GM15510 (cell line): ENCODE results near the gene TTC21A.
A peak's percentile ranks its signal among the peaks of the same experiment; 100 is the strongest.

Source experiments
- POLR2A ChIP-seq: IDR thresholded peaks from 3 replicates; pipeline ENCODE4 v1.6.1; 2011; ENCODE audit warnings: borderline replicate concordance; ENCODE audit not compliant: insufficient read length; ENCODE audit errors: extremely low read depth

Gene TTC21A, protein sequence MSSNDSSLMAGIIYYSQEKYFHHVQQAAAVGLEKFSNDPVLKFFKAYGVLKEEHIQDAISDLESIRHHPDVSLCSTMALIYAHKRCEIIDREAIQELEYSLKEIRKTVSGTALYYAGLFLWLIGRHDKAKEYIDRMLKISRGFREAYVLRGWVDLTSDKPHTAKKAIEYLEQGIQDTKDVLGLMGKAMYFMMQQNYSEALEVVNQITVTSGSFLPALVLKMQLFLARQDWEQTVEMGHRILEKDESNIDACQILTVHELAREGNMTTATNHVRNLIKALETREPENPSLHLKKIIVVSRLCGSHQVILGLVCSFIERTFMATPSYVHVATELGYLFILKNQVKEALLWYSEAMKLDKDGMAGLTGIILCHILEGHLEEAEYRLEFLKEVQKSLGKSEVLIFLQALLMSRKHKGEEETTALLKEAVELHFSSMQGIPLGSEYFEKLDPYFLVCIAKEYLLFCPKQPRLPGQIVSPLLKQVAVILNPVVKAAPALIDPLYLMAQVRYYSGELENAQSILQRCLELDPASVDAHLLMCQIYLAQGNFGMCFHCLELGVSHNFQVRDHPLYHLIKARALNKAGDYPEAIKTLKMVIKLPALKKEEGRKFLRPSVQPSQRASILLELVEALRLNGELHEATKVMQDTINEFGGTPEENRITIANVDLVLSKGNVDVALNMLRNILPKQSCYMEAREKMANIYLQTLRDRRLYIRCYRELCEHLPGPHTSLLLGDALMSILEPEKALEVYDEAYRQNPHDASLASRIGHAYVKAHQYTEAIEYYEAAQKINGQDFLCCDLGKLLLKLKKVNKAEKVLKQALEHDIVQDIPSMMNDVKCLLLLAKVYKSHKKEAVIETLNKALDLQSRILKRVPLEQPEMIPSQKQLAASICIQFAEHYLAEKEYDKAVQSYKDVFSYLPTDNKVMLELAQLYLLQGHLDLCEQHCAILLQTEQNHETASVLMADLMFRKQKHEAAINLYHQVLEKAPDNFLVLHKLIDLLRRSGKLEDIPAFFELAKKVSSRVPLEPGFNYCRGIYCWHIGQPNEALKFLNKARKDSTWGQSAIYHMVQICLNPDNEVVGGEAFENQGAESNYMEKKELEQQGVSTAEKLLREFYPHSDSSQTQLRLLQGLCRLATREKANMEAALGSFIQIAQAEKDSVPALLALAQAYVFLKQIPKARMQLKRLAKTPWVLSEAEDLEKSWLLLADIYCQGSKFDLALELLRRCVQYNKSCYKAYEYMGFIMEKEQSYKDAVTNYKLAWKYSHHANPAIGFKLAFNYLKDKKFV (N-terminal part only)

DNA sequence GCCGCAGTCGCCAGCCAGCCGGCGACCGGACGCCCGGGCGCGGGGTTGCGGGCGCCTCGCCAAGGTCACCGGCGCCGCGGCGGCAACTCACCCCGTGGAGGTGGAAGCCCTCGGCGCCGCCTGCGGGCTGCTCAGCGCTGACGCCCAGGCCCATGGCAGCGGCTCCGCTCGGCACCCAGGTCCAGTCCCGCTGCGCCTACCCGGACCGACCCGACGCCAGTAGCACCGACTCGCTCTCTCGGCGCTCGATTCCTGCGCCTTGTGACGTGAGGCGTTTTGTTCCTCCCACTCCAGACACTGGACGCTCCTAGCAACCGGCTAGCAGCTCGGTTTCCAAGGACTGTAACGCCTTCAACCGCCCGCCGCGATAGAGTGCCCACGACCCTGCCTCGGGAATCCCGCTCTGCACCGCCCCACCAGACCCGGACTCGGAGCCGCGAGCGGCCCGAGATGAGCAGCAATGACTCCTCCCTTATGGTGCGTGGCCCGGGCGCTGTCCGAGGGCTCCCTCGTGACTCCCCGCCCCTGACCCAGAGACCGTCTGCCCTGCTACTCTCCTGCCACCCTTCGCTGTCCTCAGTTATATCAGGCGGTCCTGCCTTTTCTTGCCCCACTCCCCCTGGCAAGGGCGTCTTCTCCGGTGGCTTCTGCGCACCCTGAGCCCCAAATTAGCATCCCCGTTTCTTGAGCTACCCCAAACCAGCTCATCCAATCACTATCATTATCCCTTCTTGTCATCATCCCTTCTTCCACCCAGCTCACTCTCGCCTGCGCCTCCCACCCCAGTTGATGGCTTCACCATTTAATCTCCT lies at the start of gene TTC21A, which contains the start of gene GORASP1:
TTC21A (plus strand) TSS at position 293 of the 812 bp plus-strand sequence; CDS start at position 451, 158 bp downstream.
GORASP1 (minus strand) TSS at position 240 of the 812 bp plus-strand sequence; CDS start at position 154, 86 bp downstream.
- TF ChIP-seq POLR2A, result peak; percentile 62

DNA sequence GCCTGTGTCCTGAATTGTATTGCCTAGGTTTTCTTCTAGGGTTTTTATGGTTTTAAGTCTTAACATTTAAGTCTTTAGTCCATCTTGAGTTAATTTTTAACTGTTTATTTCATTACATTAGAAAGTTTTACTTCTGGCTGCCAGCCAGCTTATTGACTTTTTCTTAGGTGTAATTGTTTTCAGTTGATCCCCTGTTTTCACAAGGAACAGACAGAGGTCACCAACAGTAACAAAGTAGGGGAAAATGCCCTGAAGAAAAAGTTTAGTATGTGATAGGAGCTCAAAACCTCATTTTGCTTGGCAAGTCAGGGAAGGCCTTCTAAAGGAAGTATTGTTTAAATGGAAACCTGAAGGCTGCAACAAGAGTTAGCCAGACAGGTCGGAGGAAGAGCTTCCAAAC lies 45.3 kb upstream of the TTC21A start:
- TF ChIP-seq POLR2A, result no peak

DNA sequence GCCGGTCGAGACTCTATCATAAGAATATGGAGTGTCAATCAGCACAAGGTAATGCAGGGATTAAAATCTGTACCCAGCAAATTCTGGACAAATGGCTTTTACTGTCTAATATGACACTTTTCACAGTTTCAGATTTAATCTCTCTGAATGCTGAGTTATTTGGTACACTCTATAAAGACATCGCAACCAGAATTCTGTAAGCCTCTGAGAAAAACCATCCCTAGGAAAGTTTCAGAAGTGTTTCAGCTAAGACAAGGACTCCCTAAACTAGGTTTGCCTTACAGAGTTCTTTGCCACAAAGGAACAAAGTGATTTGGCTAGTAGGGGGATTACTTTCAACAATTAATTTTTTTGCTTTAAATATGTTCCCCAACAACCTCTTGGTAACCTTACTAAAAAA lies 44.3 kb upstream of the TTC21A start:
- TF ChIP-seq POLR2A, result no peak

DNA sequence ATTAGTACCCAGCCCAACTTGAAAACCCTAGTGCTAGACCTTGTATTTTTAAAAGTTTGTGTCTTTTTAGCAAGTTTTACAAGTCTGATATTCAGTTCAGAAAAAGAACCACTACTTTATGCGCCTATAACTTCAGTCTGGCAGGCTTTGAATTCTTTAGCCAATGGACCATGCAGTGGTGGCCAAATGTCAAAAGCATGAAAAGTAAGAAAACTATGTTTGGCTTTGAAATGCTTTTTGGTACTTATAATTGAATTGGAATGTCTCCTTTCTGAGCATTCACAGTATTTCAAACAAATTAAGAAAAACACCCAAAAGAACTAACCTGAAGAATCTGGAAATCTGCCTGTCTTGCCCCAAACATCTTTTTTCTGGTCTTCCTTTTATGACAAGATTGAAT lies 42.8 kb upstream of the TTC21A start:
- TF ChIP-seq POLR2A, result no peak

DNA sequence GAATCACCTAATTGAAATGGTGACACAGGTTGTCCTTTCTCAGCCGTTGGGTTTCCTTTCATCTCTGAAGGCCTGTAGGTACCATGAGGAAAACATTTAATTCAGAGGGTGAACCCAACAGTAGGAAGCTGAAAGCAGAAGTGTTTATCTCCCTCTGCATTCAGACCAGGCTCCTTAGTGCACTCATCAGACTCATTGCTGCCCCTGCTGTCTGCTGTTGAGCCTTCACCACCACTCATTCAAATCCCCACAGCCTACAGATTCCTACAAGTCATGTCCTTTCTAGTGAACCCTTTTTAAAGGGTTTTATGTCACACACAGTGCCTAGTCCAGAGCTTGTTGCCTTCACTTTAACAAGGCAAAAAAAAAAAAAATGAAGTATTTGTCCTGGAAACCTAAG lies 42.3 kb upstream of the TTC21A start:
- TF ChIP-seq POLR2A, result no peak

DNA sequence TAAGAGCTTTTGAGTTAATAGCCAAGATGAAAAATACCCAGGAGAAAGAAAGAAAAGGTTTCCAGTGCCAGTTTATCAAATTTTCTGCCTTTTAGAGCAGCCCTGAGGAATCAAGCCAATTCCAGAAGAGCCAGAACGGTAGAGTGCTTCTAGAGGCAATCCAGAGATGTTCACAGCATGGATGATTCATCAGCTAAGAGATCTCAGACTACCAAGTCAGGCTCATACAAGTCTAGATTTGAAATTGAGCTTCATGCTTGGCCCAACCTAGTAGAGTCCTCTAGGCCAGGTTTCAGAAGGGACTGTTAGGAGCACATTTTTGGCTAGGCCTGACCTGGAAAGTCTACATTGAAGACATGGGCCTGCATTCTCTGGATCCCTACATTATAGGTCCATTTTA lies 40.2 kb upstream of the TTC21A start:
- no peak for TF ChIP-seq POLR2A

DNA sequence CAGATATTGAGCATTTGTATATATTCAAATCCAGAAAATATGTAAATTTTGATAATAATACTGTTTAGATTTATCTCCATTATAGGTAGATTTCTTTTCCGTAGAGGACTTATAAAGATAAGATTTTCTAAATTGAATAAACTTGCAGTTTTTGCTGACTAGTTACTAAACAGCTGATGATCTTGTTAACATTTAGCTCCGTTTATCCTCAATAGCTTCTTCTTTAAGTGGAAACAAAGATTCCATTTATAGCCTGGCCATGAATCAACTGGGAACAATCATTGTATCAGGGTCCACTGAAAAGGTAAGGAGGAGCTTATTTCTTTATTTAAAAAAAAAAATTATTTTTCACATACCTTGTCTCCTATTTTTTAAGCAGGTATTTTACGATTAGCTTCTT lies 38.9 kb upstream of the TTC21A start:
- no peak for TF ChIP-seq POLR2A

DNA sequence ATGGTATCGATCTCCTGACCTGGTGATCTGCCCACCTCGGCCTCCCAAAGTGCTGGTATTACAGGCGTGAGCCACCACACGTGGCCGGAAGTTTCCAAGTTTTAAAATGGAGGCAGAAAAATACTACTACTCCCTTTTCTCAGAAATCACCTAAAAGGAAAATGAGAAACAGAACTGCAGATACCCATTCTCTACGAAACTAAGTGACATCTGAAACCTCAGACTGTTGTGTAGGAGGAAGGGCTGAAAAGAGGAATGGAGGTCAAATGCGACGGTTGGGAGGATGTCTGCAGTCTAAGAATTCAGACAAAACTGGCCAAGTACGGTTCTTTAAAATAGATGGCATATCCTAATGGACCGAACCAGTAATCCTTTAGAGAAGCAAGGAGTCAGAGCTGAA lies 31.6 kb upstream of the TTC21A start:
- TF ChIP-seq POLR2A, result no peak

DNA sequence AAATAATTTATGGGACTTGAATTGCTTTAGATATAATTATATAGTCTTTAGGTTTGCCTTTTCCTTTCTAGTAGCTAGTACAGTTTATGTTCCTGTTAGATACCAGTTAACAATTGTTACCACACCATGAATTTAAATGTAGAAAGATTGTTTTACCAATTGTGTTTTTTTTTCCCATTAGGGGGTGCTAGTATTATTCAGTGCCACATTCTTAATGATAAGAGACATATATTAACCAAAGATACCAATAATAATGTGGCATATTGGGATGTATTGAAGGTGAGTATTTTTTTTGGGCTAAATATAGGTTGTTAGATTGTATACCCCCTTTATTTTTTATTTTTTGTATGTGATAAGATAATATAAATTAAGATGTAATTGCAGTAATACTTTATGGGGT lies 27.9 kb upstream of the TTC21A start:
- TF ChIP-seq POLR2A, result no peak

DNA sequence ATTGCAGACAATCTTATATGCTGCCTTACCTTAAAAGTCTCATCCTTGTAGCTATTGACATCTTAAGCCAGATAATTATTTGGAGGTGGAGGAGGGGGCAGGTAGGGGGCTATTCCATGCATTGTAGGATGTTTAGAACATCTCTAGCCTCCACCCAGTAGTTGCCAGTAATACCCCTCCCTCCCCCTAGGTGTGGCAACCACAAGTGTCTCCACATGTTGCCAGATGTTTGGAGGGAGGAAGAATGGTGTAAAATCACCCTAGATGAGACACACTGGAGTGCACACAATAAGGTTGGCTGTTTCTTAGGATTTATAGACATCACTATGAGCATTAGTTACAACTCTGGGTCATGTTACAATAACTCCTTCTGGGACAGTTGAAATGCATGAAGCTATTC lies 27.5 kb upstream of the TTC21A start:
- TF ChIP-seq POLR2A, result no peak

DNA sequence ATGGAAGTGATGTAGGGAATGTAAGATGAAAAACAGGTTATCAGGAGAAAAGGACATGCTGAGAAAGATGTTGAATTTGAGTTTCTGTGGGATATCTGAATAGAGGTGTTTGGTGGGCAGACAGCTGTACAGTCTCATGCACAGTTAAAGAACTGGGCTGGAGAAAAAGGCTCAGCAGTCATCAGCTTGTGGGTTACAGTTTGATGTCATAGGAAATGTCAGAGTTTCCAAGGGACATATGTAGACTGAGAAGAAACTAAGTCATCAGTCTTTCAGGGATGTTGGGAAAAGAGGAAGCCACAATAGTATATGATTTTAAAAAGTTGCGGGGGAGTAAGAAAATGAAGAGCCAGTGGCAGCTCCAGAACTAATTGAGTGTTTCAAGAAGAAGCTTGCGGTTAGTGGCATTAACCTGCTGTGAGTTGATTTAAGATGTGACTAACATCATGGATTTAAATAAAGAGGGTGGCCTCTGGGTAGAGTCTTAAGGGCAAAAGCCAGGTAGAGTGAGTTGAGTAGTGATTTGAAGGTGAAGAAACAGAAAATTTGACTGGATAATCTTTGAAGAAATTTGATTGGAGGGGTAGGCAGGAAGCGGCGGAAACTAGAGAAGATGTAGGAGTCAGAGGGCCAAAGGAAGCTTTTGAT lies 24.7 kb upstream of the TTC21A start:
- no peak for TF ChIP-seq POLR2A

DNA sequence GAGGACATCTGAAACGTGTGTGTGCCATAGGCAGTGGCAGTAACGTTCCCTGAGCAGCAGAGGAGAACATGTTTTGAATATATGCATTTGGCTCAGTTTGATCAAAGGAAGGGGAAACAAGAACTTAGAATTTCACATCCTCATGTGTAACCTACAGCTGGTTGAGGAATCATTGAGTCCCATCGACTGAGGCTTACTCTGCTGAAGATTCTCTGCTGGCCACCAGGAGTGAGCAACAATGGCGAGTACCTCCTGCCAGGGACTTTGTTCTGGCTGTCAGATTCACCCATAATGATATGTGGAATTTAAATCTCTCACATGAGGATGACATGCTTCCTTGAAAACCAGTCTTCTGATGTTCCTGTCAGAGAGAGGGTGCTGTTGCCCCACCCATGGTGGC lies 21.3 kb upstream of the TTC21A start:
- TF ChIP-seq POLR2A, result no peak

DNA sequence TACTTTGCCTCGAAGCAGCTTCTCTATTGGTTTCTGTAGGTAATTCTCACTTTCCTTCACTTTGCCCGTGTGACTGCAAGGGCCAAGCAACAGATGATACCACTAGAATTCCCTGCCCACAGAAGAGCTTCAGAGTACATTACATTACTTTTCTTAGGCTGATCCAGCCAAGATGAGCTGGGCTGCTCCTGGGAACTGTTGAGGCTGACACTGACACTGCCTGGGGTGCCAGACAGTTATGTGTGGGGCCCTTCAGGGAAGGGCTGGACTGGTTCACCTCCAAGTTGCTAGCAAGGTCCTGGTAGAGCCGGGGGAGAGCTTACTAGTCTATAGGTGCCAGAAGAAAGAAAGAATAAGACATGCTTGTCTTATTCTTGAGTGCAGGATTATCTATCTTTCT lies 19.0 kb upstream of the TTC21A start:
- TF ChIP-seq POLR2A, result no peak
